ENCODE results near the gene LAMB4. TPM values are rescaled to one million over a fixed set of nuclear protein-coding genes. Genes with fewer than 3 reads are reported as not detected.

Gene LAMB4
- total and polyA plus RNA-seq, 2 of the 8 experiments (the other 6 are each of a cell fraction or from before 2014, with no cell fraction given), result not detected

DNA sequence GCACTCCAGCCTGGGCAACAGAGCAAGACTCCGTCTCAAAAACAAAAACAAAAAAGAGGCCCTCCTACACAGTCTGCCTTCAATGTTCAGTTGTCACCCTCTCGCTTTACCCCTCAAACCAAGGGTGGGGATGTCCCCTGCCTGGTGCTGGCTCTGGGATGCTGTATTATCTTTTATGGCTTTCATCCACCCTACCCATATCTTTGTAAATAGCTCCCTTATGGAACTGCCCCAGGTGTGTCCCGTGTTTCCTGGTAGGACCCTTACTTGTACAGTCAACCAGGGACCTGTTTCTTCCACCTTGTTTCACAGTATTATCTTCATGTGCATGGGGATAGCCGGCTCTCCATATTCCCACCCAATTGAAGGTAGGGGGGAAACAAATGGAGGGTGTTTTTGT lies 111.5 kb downstream of the LAMB4 start:
- H2BK15ac ChIP-seq (ENCODE audit: low read length), result no peak overlapping the region
- DNase-seq (ENCODE audit: low read depth in 1 of 2, low spot score in 2 of 2) (no peak), FAIRE-seq (no peak)
- CTCF ChIA-PET (ENCODE audit: partially characterized antibody), result interaction anchor here (0.5 to 8.0 kb wide), 8 partner anchors 17 to 453 kb away, joined by 3 to 86 read pairs (median 4); partner anchors contain the start of gene LAMB1
- H2AK5ac ChIP-seq (ENCODE audit: low read depth, low read length), result no peak overlapping the region
- no peaks in the 10 kb centered on the region for H3K79me1 ChIP-seq (ENCODE audit: low read depth, low read length)
- no peak overlapping the region for H4K8ac ChIP-seq (ENCODE audit: extremely low read depth, insufficient read depth, low read length)
- H3K9me3 ChIP-seq (ENCODE audit: insufficient read depth in 2 of 2, low read depth in 1 of 2, low read length in 1 of 2), result no peaks in the 10 kb centered on the region
- H3K4ac ChIP-seq (replicated peaks; ENCODE audit: insufficient read length, low read depth, low read length), result no peak overlapping the region
- H2AFZ ChIP-seq (ENCODE audit: low read length), result no peak overlapping the region
- no peak overlapping the region for H3K4me3 ChIP-seq (ENCODE audit: extremely low read depth in 1 of 4, insufficient read depth in 2 of 4, low read depth in 3 of 4, low read length in 4 of 4)
- H3K4me1 ChIP-seq (replicated peaks in 1 of 4; ENCODE audit: control insufficient read depth in 3 of 4, insufficient read depth in 4 of 4, low read length in 3 of 4), result no peaks in the 10 kb centered on the region
- no peak overlapping the region for H2BK5ac ChIP-seq (ENCODE audit: low read depth, low read length)
- H2BK12ac ChIP-seq (ENCODE audit: low read depth, low read length), result no peak overlapping the region
- no peak overlapping the region for H4K5ac ChIP-seq (ENCODE audit: insufficient read length, low read depth, low read length)
- H3K79me2 ChIP-seq (ENCODE audit: control insufficient read depth in 1 of 2, insufficient read depth in 2 of 2, low read length in 2 of 2), result no peaks in the 10 kb centered on the region
- no peak overlapping the region for H3K27ac ChIP-seq (ENCODE audit: low read depth, low read length)
- no peaks in the 10 kb centered on the region for H4K20me1 ChIP-seq (replicated peaks in 1 of 2; ENCODE audit: control insufficient read depth in 1 of 2, insufficient read depth in 2 of 2, low read length in 2 of 2)
- H3K4me2 ChIP-seq (ENCODE audit: insufficient read depth in 1 of 2, low read depth in 2 of 2, low read length in 2 of 2), result no peak overlapping the region
- no peaks in the 10 kb centered on the region for H3K36me3 ChIP-seq (ENCODE audit: control insufficient read depth in 2 of 4, insufficient read depth in 4 of 4, low read length in 3 of 4)
- no peak overlapping the region for H2BK120ac ChIP-seq (replicated peaks; ENCODE audit: low read depth, low read length)
- no peak overlapping the region for H3K56ac ChIP-seq (replicated peaks; ENCODE audit: insufficient read length, low read depth, low read length)
- H3K23me2 ChIP-seq (ENCODE audit: low read depth, low read length), result no peaks in the 10 kb centered on the region
- no peak overlapping the region for H4K91ac ChIP-seq (replicated peaks; ENCODE audit: insufficient read length, low read length)
- no peaks in the 10 kb centered on the region for H3K27me3 ChIP-seq (replicated peaks in 1 of 4; ENCODE audit: control insufficient read depth in 3 of 4, extremely low read depth in 1 of 4, insufficient read depth in 3 of 4, low read length in 3 of 4)
- 87% methylated on average over 4 of the region's 4 CpGs; no CpG with 5 or more reads in 1 of the 2 experiments for WGBS, 2 experiments (ENCODE audit: extremely low coverage in 1 of 2, insufficient coverage in 1 of 2, insufficient read length in 1 of 2, insufficient replicate concordance in 2 of 2, low coverage in 1 of 2, low lambda C conversion rate in 2 of 2, missing lambda C conversion rate in 1 of 2)
- H3K23ac ChIP-seq (ENCODE audit: insufficient read length), result no peak overlapping the region
- H3K18ac ChIP-seq (ENCODE audit: extremely low read depth, low read length), result no peak overlapping the region
- H3K14ac ChIP-seq (ENCODE audit: insufficient read length), result no peak overlapping the region
- no peak overlapping the region for H2BK20ac ChIP-seq (ENCODE audit: low read length)
- TF ChIP-seq CBX8 (IDR thresholded peaks at IDR 0.05; ENCODE audit: borderline replicate concordance, low read depth, low read length) (no peak), KDM1A (IDR thresholded peaks at IDR 0.05; ENCODE audit: borderline replicate concordance, low read length) (no peak), POLR2A (IDR thresholded peaks at IDR 0.05; ENCODE audit: control extremely low read depth in 1 of 2, low read depth in 2 of 2, low read length in 2 of 2) (no peak), FOSL1 (IDR thresholded peaks at IDR 0.05; ENCODE audit: insufficient read depth, low read depth, low read length) (no peak)
- no peak overlapping the region for H3K9ac ChIP-seq (replicated peaks in 1 of 4; ENCODE audit: extremely low read depth in 1 of 4, low read depth in 3 of 4, low read length in 3 of 4)
- POLR2A ChIA-PET (ENCODE audit: partially characterized antibody), result no interaction called here

Data from H1 (cell line).